Right cardiac atrium (tissue), 5 donors: Measurements from ENCODE around the gene ARMH4. TPM values are rescaled to one million over a fixed set of nuclear protein-coding genes. Genes with fewer than 3 reads are reported as not detected.
A peak's percentile ranks its signal among the peaks of the same experiment; 100 is the strongest.

Source experiments
- ATAC-seq, 2 donors: fragments of 200-7000 bp; cut with Tn5 transposase; one replicate each; pipeline versions ENCODE4 v1.8.0 to v1.9.1; 2020; ENCODE audit warnings: moderate library complexity in 2 of 2, mild to moderate bottlenecking in 1 of 2
- DNase-seq, 3 donors: peaks; one replicate each; pipeline ENCODE4 v3.0.0-alpha.2; 2020
- H3K27ac ChIP-seq: one replicate; pipeline ENCODE4 v1.5.1; 2013; ENCODE audit warnings: mild to moderate bottlenecking, low read length, control low read depth, moderate library complexity
- H3K27me3 ChIP-seq: one replicate; pipeline ENCODE4 v1.6.1; 2013; ENCODE audit not compliant: control insufficient read depth, insufficient read depth
- H3K4me1 ChIP-seq: one replicate; pipeline ENCODE4 v1.6.1; 2013; ENCODE audit warnings: low read length; ENCODE audit not compliant: control insufficient read depth, insufficient read depth
- H3K4me3 ChIP-seq: one replicate; pipeline ENCODE4 v1.5.1; 2013; ENCODE audit warnings: low read length, control low read depth
- H3K9me3 ChIP-seq: one replicate; pipeline ENCODE4 v1.6.1; 2013; ENCODE audit warnings: low read length; ENCODE audit not compliant: control insufficient read depth
- WGBS: extraction: QIAGEN DNeasy Blood & Tissue Kit; methylation state at CpG from one replicate; pipeline ENCODE4 v1.1.7; 2013; 5-methylcytosine and 5-hydroxymethylcytosine counted together
- intact Hi-C, 4 donors: fragments of 100-400 bp; cut with DNase I; formaldehyde crosslinking; loops; one replicate each; pipeline versions ENCODE4 v1.11.0 to v1.14.0; 2022 to 2023
- polyA plus RNA-seq: library from polyadenylated mRNA; stranded (reverse); fragments of 200-250 nt; gene quantifications from one replicate; pipeline ENCODE4 v1.2.3, GENCODE V29; 2013
- total RNA-seq, 4 donors: library from RNA; stranded (reverse); fragmentation: NEBNext Ultra II Directional; extraction: Animal tissue kit (Norgen Biotek cat#: 25700); gene quantifications; one replicate each; pipeline ENCODE4 v1.2.1, GENCODE V29; 2021
- donor health status: healthy with polysubstance abuse.
- donor health status: DM: no; HTN: yes; CAD: no.
- donor health status: DM: no; HTN: no; CAD: no.
- donor health status: DM: no; HTN: yes; CAD: no; lungs with severe emphysema.
- donor health status: DM: yes; HTN: yes; CAD: no.

Gene ARMH4
- total and polyA plus RNA-seq, 5 donors: 2.1 to 9.9 (median 8.0) TPM

GRCh38 chr14:57982804-57983634 is 169.0 kb downstream of the ARMH4 start:
- ATAC-seq: no peak
- no peaks in the 10 kb centered on the region for H3K9me3 ChIP-seq
- no peaks in the 10 kb centered on the region for H3K4me1 ChIP-seq
- intact Hi-C loops: no loop called here
- H3K4me3 ChIP-seq: no peak overlapping the region
- peak; percentile 19 to 64 (median 40) for DNase-seq
- WGBS: 49% methylated on average over 8 of the region's 8 CpGs
- no peak overlapping the region for H3K27ac ChIP-seq
- H3K27me3 ChIP-seq: no peaks in the 10 kb centered on the region

GRCh38 chr14:57981817-57982560 is 170.0 kb downstream of the ARMH4 start:
- no peaks in the 10 kb centered on the region for H3K27me3 ChIP-seq
- no peaks in the 10 kb centered on the region for H3K4me1 ChIP-seq
- ATAC-seq (no peak), DNase-seq (no peak)
- intact Hi-C loops: no loop called here
- 70% methylated on average over 12 of the region's 12 CpGs for WGBS
- no peaks in the 10 kb centered on the region for H3K9me3 ChIP-seq
- H3K4me3 ChIP-seq: no peak overlapping the region
- no peak overlapping the region for H3K27ac ChIP-seq

- no peak overlapping the region for H3K4me3 ChIP-seq
- H3K27me3 ChIP-seq: no peaks in the 10 kb centered on the region
- H3K9me3 ChIP-seq: no peaks in the 10 kb centered on the region
- H3K4me1 ChIP-seq: no peaks in the 10 kb centered on the region
- WGBS: 51% methylated on average over 4 of the region's 4 CpGs
- intact Hi-C loops: no loop called here
- ATAC-seq: no peak
- H3K27ac ChIP-seq: no peak overlapping the region
- DNase-seq: no peak
These were observed 172.5 kb downstream of the ARMH4 start for GRCh38 chr14:57979376-57980048.

GRCh38 chr14:57976701-57977100 is 175.3 kb downstream of the ARMH4 start:
- Histone ChIP-seq H3K27ac (no peak overlapping the region), H3K4me3 (no peak overlapping the region), H3K27me3 (no peaks in the 10 kb centered on the region), H3K9me3 (no peaks in the 10 kb centered on the region), H3K4me1 (no peaks in the 10 kb centered on the region)
- intact Hi-C loops: no loop called here
- no peak for DNase-seq
- no peak for ATAC-seq

- DNase-seq: no peak
- no peak overlapping the region for H3K4me3 ChIP-seq
- no peaks in the 10 kb centered on the region for H3K27me3 ChIP-seq
- 71% methylated on average over 1 of the region's 1 CpG for WGBS
- H3K27ac ChIP-seq: no peak overlapping the region
- no peaks in the 10 kb centered on the region for H3K4me1 ChIP-seq
- H3K9me3 ChIP-seq: no peaks in the 10 kb centered on the region
- no peak for ATAC-seq
- intact Hi-C loops: no loop called here
These were observed 177.1 kb downstream of the ARMH4 start for GRCh38 chr14:57974896-57975295.

GRCh38 chr14:57970594-57970993 is 181.4 kb downstream of the ARMH4 start:
- no peak overlapping the region for H3K4me3 ChIP-seq
- DNase-seq (no peak), ATAC-seq (peak; percentile 49 to 65)
- H3K9me3 ChIP-seq: no peaks in the 10 kb centered on the region
- no peak overlapping the region for H3K27ac ChIP-seq
- intact Hi-C loops: no loop called here
- no peaks in the 10 kb centered on the region for H3K4me1 ChIP-seq
- 38% methylated on average over 3 of the region's 3 CpGs for WGBS
- H3K27me3 ChIP-seq: no peaks in the 10 kb centered on the region

GRCh38 chr14:57970175-57970574 is 181.8 kb downstream of the ARMH4 start:
- intact Hi-C loops: no loop called here
- ATAC-seq (no peak), DNase-seq (no peak)
- Histone ChIP-seq H3K4me3 (no peak overlapping the region), H3K27me3 (no peaks in the 10 kb centered on the region), H3K4me1 (no peaks in the 10 kb centered on the region), H3K27ac (no peak overlapping the region), H3K9me3 (no peaks in the 10 kb centered on the region)
- WGBS: 86% methylated on average over 2 of the region's 2 CpGs

GRCh38 chr14:57963071-57963470 is 188.9 kb downstream of the ARMH4 start:
- no peaks in the 10 kb centered on the region for H3K27me3 ChIP-seq
- H3K4me1 ChIP-seq: no peaks in the 10 kb centered on the region
- no peak for DNase-seq
- no peaks in the 10 kb centered on the region for H3K9me3 ChIP-seq
- no peak overlapping the region for H3K4me3 ChIP-seq
- intact Hi-C loops: no loop called here
- WGBS: 74% methylated on average over 2 of the region's 2 CpGs
- no peak for ATAC-seq
- no peak overlapping the region for H3K27ac ChIP-seq

GRCh38 chr14:57962325-57963035 is 189.5 kb downstream of the ARMH4 start:
- H3K4me3 ChIP-seq: no peak overlapping the region
- no peaks in the 10 kb centered on the region for H3K9me3 ChIP-seq
- DNase-seq (peak in 1 of 3 donors; percentile 39), ATAC-seq (peak in 1 of 2 donors; percentile 52)
- H3K27me3 ChIP-seq: no peaks in the 10 kb centered on the region
- intact Hi-C loops: no loop called here
- H3K27ac ChIP-seq: no peak overlapping the region
- WGBS: 36% methylated on average over 12 of the region's 12 CpGs
- H3K4me1 ChIP-seq: no peaks in the 10 kb centered on the region

GRCh38 chr14:57961786-57962060 is 190.3 kb downstream of the ARMH4 start:
- no peak for ATAC-seq
- no peaks in the 10 kb centered on the region for H3K27me3 ChIP-seq
- H3K9me3 ChIP-seq: no peaks in the 10 kb centered on the region
- DNase-seq: no peak
- intact Hi-C loops: no loop called here
- H3K27ac ChIP-seq: no peak overlapping the region
- no peak overlapping the region for H3K4me3 ChIP-seq
- WGBS: 51% methylated on average over 2 of the region's 2 CpGs
- H3K4me1 ChIP-seq: no peaks in the 10 kb centered on the region
